ENCODE measurements around the gene ZMAT3. TPM values are rescaled to one million over a fixed set of nuclear protein-coding genes. Genes with fewer than 3 reads are reported as not detected.

Gene ZMAT3
- total and polyA plus RNA-seq, 2 of the 13 experiments (the other 11 are each of a cell fraction or from before 2014, with no cell fraction given) = 11.4 to 11.7 TPM

DNA sequence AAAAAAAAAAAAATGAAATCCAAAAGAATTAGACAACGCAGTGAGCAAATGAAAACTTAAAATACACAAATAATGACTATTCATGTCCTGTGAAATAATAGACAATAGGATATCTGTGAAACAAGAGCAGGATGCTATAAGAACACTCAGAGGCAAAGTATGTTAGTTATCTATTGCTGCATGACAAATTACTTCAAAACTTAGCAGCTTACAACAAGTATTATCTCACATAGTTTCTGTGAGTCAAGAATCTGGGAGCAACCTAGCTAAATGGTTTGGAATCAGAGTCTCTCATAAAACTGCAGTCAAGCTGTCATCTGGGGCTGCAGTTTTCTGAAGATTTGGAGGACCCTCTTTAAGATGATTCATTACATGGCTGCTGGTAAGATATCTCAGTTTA lies 36.5 kb upstream of the ZMAT3 start:
- Histone ChIP-seq H3K4me2 (ENCODE audit: low read depth, low read length) (no peak overlapping the region), H3K4me3 (replicated peaks in 1 of 3; ENCODE audit: insufficient read depth in 1 of 3, low read depth in 2 of 3, low read length in 3 of 3) (no peak overlapping the region), H2AFZ (ENCODE audit: low read length) (no peak overlapping the region), H3K9ac (ENCODE audit: insufficient read depth, low read depth, low read length) (no peak overlapping the region), H3K4me1 (ENCODE audit: insufficient read depth, low read length) (no peaks in the 10 kb centered on the region), H3K79me2 (ENCODE audit: insufficient read depth, low read length) (no peaks in the 10 kb centered on the region), H3K9me3 (ENCODE audit: low read length) (no peaks in the 10 kb centered on the region), H3K27ac (ENCODE audit: extremely low read length, insufficient read depth, low read length) (no peak overlapping the region), H4K20me1 (ENCODE audit: insufficient read depth, low read length) (no peaks in the 10 kb centered on the region), H3K36me3 (replicated peaks in 1 of 2; ENCODE audit: control insufficient read depth in 1 of 2, insufficient read depth in 2 of 2, low read length in 2 of 2) (no peaks in the 10 kb centered on the region), H3K27me3 (ENCODE audit: control insufficient read depth in 1 of 2, insufficient read depth in 2 of 2, low read length in 2 of 2) (no peaks in the 10 kb centered on the region; a peak in 1 of 5 replicates)
- DNase-seq (ENCODE audit: low spot score) = no peak
- CTCF ChIA-PET (ENCODE audit: low intra/inter-chr PET ratio, low total read pairs) = no interaction called here
- no peak for FAIRE-seq
- BruUV-seq (replicated peaks) = no TSS peak
- WGBS (ENCODE audit: low lambda C conversion rate) = 0% methylated on average over 1 of the region's 1 CpG
- TF ChIP-seq DNMT3B (CRISPR knock-in tag; conservative IDR thresholded peaks at IDR 0.05) (no peak), ZNF251 (CRISPR knock-in tag; IDR thresholded peaks at IDR 0.05) (no peak), ZNF230 (CRISPR knock-in tag; IDR thresholded peaks at IDR 0.05) (no peak), KLF15 (CRISPR knock-in tag; IDR thresholded peaks at IDR 0.05; ENCODE audit: borderline replicate concordance) (no peak)
- TF ChIP-seq, protein P1, sequence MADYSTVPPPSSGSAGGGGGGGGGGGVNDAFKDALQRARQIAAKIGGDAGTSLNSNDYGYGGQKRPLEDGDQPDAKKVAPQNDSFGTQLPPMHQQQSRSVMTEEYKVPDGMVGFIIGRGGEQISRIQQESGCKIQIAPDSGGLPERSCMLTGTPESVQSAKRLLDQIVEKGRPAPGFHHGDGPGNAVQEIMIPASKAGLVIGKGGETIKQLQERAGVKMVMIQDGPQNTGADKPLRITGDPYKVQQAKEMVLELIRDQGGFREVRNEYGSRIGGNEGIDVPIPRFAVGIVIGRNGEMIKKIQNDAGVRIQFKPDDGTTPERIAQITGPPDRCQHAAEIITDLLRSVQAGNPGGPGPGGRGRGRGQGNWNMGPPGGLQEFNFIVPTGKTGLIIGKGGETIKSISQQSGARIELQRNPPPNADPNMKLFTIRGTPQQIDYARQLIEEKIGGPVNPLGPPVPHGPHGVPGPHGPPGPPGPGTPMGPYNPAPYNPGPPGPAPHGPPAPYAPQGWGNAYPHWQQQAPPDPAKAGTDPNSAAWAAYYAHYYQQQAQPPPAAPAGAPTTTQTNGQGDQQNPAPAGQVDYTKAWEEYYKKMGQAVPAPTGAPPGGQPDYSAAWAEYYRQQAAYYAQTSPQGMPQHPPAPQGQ (CRISPR knock-in tag; IDR thresholded peaks at IDR 0.05; ENCODE audit: borderline replicate concordance) = no peak
- POLR2A ChIA-PET = no interaction called here
- in situ Hi-C loops (cut with HindIII; ENCODE audit: extremely low pct_ligation_motif_present, low pct_unique_long_range_greater_than_20kb) (no loop called here), intact Hi-C loops (cut with micrococcal nuclease; ENCODE audit: unreplicated experiment) (no loop called here)
- ATAC-seq = no peak

DNA sequence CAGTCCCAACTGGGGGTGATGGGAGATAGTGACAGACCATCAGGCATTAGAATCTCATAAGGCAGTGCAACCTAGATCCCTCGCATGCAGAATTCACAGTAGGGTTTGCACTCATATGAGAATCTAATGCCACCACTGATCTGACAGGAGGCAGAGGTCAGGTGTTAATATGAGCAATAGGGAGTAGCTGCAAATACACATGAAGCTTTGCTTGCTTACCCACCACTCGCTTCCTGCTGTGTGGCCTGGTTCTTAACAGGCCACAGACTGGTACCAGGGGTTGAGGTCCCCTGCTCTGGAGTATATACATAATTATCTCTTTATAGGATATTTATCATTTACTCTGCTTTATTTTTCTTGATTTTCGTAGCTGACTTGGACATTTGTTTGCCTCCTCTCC lies 36.0 kb upstream of the ZMAT3 start:
- intact Hi-C loops (cut with micrococcal nuclease; ENCODE audit: unreplicated experiment) (no loop called here), in situ Hi-C loops (cut with HindIII; ENCODE audit: extremely low pct_ligation_motif_present, low pct_unique_long_range_greater_than_20kb) (no loop called here)
- H3K79me2 ChIP-seq (ENCODE audit: insufficient read depth, low read length) = no peaks in the 10 kb centered on the region
- FAIRE-seq (no peak), ATAC-seq (no peak), DNase-seq (ENCODE audit: low spot score) (no peak)
- BruUV-seq (replicated peaks) = no TSS peak
- no peaks in the 10 kb centered on the region for H3K4me1 ChIP-seq (ENCODE audit: insufficient read depth, low read length)
- H3K4me2 ChIP-seq (ENCODE audit: low read depth, low read length) = no peak overlapping the region
- H3K27ac ChIP-seq (ENCODE audit: extremely low read length, insufficient read depth, low read length) = no peak overlapping the region
- 35% methylated on average over 3 of the region's 3 CpGs for WGBS (ENCODE audit: low lambda C conversion rate)
- no peaks in the 10 kb centered on the region; a peak in 1 of 5 replicates for H3K27me3 ChIP-seq (ENCODE audit: control insufficient read depth in 1 of 2, insufficient read depth in 2 of 2, low read length in 2 of 2)
- no peak overlapping the region for H3K4me3 ChIP-seq (replicated peaks in 1 of 3; ENCODE audit: insufficient read depth in 1 of 3, low read depth in 2 of 3, low read length in 3 of 3)
- CTCF ChIA-PET (ENCODE audit: low intra/inter-chr PET ratio, low total read pairs) = no interaction called here
- H3K36me3 ChIP-seq (replicated peaks in 1 of 2; ENCODE audit: control insufficient read depth in 1 of 2, insufficient read depth in 2 of 2, low read length in 2 of 2) = no peaks in the 10 kb centered on the region
- POLR2A ChIA-PET = no interaction called here
- H4K20me1 ChIP-seq (ENCODE audit: insufficient read depth, low read length) = no peaks in the 10 kb centered on the region
- H3K9me3 ChIP-seq (ENCODE audit: low read length) = no peaks in the 10 kb centered on the region
- H2AFZ ChIP-seq (ENCODE audit: low read length) = no peak overlapping the region
- H3K9ac ChIP-seq (ENCODE audit: insufficient read depth, low read depth, low read length) = no peak overlapping the region
- no peak for TF ChIP-seq ARNT2 (CRISPR knock-in tag; IDR thresholded peaks at IDR 0.05; ENCODE audit: low read depth)
- TF ChIP-seq ZBTB3 (CRISPR knock-in tag; IDR thresholded peaks at IDR 0.05; ENCODE audit: borderline replicate concordance, low read depth) = no peak
- TF ChIP-seq ZBTB33 (CRISPR knock-in tag; IDR thresholded peaks at IDR 0.05) = no peak
- no peak for TF ChIP-seq RBM22 (optimal IDR thresholded peaks at IDR 0.05; ENCODE audit: low read length)
- no peak for TF ChIP-seq HDAC1 (CRISPR knock-in tag; IDR thresholded peaks at IDR 0.05)
- TF ChIP-seq ZFY (CRISPR knock-in tag; IDR thresholded peaks at IDR 0.05) = no peak
- TF ChIP-seq ZNF577 (CRISPR knock-in tag; IDR thresholded peaks at IDR 0.05; ENCODE audit: borderline replicate concordance, low read depth) = no peak
- TF ChIP-seq, protein P2, sequence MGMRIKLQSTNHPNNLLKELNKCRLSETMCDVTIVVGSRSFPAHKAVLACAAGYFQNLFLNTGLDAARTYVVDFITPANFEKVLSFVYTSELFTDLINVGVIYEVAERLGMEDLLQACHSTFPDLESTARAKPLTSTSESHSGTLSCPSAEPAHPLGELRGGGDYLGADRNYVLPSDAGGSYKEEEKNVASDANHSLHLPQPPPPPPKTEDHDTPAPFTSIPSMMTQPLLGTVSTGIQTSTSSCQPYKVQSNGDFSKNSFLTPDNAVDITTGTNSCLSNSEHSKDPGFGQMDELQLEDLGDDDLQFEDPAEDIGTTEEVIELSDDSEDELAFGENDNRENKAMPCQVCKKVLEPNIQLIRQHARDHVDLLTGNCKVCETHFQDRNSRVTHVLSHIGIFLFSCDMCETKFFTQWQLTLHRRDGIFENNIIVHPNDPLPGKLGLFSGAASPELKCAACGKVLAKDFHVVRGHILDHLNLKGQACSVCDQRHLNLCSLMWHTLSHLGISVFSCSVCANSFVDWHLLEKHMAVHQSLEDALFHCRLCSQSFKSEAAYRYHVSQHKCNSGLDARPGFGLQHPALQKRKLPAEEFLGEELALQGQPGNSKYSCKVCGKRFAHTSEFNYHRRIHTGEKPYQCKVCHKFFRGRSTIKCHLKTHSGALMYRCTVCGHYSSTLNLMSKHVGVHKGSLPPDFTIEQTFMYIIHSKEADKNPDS (CRISPR knock-in tag; IDR thresholded peaks at IDR 0.05) = no peak
- TF ChIP-seq ZNF510 (CRISPR knock-in tag; IDR thresholded peaks at IDR 0.05; ENCODE audit: low read depth) = no peak
